ENCODE data around the gene ALDH3A2.
A peak's percentile ranks its signal among the peaks of the same experiment; 100 is the strongest.

Gene ALDH3A2

DNA sequence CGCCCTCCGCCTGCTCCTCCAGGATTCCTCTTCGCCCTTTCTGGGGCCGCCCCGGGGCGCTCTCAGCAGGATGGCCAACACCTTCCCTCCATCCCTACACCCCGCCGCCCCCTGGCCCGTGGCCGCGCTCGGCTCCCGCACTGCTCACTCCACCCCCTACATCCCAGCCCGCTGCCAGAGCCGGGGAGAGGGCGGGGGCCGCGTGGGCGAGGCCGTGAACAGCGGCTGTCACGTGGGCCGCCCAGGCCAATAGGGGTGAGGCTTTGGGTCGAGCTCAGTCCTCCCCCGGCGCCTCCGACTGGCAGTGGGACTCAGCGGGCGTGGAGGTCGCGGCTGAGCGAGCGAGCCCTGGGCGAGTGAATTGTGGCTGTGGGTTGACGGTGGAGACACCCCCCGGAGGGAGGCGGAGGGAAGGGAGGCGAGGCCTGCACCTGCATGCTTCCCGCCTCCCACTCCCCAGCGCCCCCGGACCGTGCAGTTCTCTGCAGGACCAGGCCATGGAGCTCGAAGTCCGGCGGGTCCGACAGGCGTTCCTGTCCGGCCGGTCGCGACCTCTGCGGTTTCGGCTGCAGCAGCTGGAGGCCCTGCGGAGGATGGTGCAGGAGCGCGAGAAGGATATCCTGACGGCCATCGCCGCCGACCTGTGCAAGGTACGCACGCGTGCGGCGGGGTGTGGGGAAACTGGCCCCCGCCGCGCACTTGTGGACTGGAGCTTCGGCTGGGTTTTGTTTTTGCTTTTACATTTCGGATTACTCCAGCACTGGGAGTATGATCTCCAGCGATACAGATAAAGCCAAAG is at the start of gene ALDH3A2 (continued):
- TF ChIP-seq ZBTB17 (tag by site-specific recombination; IDR thresholded peaks at IDR 0.05) (peak; percentile 86), HOXC10 (CRISPR knock-in tag; IDR thresholded peaks at IDR 0.05) (peak; percentile 58; the same call in 1 of the 2 replicates), YY1 (tag by site-specific recombination; IDR thresholded peaks at IDR 0.05) (peak; percentile 30), FEZF1 (tag by site-specific recombination; IDR thresholded peaks at IDR 0.05) (peak; percentile 55), ZNF26 (tag by site-specific recombination; IDR thresholded peaks at IDR 0.05) (no peak), SP3 (tag by site-specific recombination; IDR thresholded peaks at IDR 0.05) (peak; percentile 85), PRDM1 (tag by site-specific recombination; IDR thresholded peaks at IDR 0.05) (no peak), CTCF (tag by site-specific recombination; IDR thresholded peaks at IDR 0.05) (peak; percentile 77), ZNF133 (tag by site-specific recombination; IDR thresholded peaks at IDR 0.05) (no peak), ZFP37 (tag by site-specific recombination; IDR thresholded peaks at IDR 0.05) (0 out of 2 replicates have a peak, but pooled peaks have one; percentile 58), ZNF341 (tag by site-specific recombination; IDR thresholded peaks at IDR 0.05; ENCODE audit: low read depth) (peak; percentile 92), ZNF391 (tag by site-specific recombination; IDR thresholded peaks at IDR 0.05; ENCODE audit: borderline replicate concordance, low read depth) (peak; percentile 83; the same call in 1 of the 2 replicates), ZNF266 (tag by site-specific recombination; IDR thresholded peaks at IDR 0.05; ENCODE audit: low read depth) (no peak), ZBTB8A (tag by site-specific recombination; IDR thresholded peaks at IDR 0.05) (peak; percentile 97), RBAK (tag by site-specific recombination; IDR thresholded peaks at IDR 0.05) (no peak), ZNF660 (tag by site-specific recombination; IDR thresholded peaks at IDR 0.05) (peak; percentile 73; the same call in 1 of the 2 replicates), ZNF664 (tag by site-specific recombination; IDR thresholded peaks at IDR 0.05) (no peak), ZSCAN30 (tag by site-specific recombination; IDR thresholded peaks at IDR 0.05) (peak; percentile 79; the same call in 1 of the 2 replicates), ZBTB11 (tag by site-specific recombination; conservative IDR thresholded peaks at IDR 0.05; ENCODE audit: low read depth) (peak; percentile 90), ZNF335 (tag by site-specific recombination; conservative IDR thresholded peaks at IDR 0.05) (0 out of 2 replicates have a peak, but pooled peaks have one; percentile 76), OVOL3 (tag by site-specific recombination; IDR thresholded peaks at IDR 0.05) (peak; percentile 43; the same call in 1 of the 2 replicates), ZNF677 (tag by site-specific recombination; IDR thresholded peaks at IDR 0.05) (no peak), SCRT1 (tag by site-specific recombination; IDR thresholded peaks at IDR 0.05; ENCODE audit: borderline replicate concordance) (peak; percentile 63; the same call in 1 of the 2 replicates), ZBTB20 (tag by site-specific recombination; IDR thresholded peaks at IDR 0.05) (peak; percentile 3), ZFHX2 (tag by site-specific recombination; conservative IDR thresholded peaks at IDR 0.05) (peak; percentile 99)
- TF ChIP-seq, protein P1, sequence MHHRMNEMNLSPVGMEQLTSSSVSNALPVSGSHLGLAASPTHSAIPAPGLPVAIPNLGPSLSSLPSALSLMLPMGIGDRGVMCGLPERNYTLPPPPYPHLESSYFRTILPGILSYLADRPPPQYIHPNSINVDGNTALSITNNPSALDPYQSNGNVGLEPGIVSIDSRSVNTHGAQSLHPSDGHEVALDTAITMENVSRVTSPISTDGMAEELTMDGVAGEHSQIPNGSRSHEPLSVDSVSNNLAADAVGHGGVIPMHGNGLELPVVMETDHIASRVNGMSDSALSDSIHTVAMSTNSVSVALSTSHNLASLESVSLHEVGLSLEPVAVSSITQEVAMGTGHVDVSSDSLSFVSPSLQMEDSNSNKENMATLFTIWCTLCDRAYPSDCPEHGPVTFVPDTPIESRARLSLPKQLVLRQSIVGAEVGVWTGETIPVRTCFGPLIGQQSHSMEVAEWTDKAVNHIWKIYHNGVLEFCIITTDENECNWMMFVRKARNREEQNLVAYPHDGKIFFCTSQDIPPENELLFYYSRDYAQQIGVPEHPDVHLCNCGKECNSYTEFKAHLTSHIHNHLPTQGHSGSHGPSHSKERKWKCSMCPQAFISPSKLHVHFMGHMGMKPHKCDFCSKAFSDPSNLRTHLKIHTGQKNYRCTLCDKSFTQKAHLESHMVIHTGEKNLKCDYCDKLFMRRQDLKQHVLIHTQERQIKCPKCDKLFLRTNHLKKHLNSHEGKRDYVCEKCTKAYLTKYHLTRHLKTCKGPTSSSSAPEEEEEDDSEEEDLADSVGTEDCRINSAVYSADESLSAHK (tag by site-specific recombination; IDR thresholded peaks at IDR 0.05), result no peak
- TF ChIP-seq, protein P2, sequence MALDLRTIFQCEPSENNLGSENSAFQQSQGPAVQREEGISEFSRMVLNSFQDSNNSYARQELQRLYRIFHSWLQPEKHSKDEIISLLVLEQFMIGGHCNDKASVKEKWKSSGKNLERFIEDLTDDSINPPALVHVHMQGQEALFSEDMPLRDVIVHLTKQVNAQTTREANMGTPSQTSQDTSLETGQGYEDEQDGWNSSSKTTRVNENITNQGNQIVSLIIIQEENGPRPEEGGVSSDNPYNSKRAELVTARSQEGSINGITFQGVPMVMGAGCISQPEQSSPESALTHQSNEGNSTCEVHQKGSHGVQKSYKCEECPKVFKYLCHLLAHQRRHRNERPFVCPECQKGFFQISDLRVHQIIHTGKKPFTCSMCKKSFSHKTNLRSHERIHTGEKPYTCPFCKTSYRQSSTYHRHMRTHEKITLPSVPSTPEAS (tag by site-specific recombination; IDR thresholded peaks at IDR 0.05), result peak; percentile 13; the same call in 1 of the 2 replicates
- TF ChIP-seq, protein P3, sequence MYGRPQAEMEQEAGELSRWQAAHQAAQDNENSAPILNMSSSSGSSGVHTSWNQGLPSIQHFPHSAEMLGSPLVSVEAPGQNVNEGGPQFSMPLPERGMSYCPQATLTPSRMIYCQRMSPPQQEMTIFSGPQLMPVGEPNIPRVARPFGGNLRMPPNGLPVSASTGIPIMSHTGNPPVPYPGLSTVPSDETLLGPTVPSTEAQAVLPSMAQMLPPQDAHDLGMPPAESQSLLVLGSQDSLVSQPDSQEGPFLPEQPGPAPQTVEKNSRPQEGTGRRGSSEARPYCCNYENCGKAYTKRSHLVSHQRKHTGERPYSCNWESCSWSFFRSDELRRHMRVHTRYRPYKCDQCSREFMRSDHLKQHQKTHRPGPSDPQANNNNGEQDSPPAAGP (tag by site-specific recombination; IDR thresholded peaks at IDR 0.05), result peak; percentile 76
